K562 (cell line): Measurements from ENCODE around the gene ALDH8A1.

Source experiments
- CBFA2T2 ChIP-seq: fragments of 450-650 bp; conservative IDR thresholded peaks from 2 replicates; pipeline ENCODE4 v1.6.1; 2017; ENCODE audit warnings: mild to moderate bottlenecking
- CBX3 ChIP-seq, 2 experiments: IDR thresholded peaks; 1 replicate in 1 of 2; 2 replicates in 1 of 2; pipeline ENCODE4 v1.6.1; 2012; ENCODE audit warnings: inconsistent platforms in 2 of 2, low read length in 2 of 2, borderline replicate concordance in 1 of 2, control low read depth in 1 of 2
- CEBPG ChIP-seq, 3 experiments: fragments of 200-800 bp in 1 of 3; sonication (Bioruptor generic) in 1 of 3; sonication (generic) in 1 of 3; formaldehyde crosslinking in 1 of 3; IDR thresholded peaks in 2 of 3; conservative IDR thresholded peaks in 1 of 3; 2 replicates each; pipeline versions ENCODE4 v1.6.1 to v1.8.0; 2016 to 2022; ENCODE audit warnings: missing compliant biosample characterization in 2 of 3, missing genetic modification characterization in 2 of 3, mild to moderate bottlenecking in 1 of 3, missing genetic modification reagents in 1 of 3
- HMG20B ChIP-seq: fragments of 250-450 bp; sonication (Bioruptor Pico); IDR thresholded peaks from 2 replicates; pipeline ENCODE4 v1.5.0; 2021; ENCODE audit warnings: mild to moderate bottlenecking
- MXI1 ChIP-seq: IDR thresholded peaks from 2 replicates; pipeline ENCODE4 v1.6.1; 2011; ENCODE audit warnings: low read depth, mild to moderate bottlenecking, improper control_type of control experiment, low read length
- NFATC3 ChIP-seq: fragments of 450-650 bp; IDR thresholded peaks from 2 replicates; pipeline ENCODE4 v1.6.1; 2017; ENCODE audit warnings: mild to moderate bottlenecking
- SAP30 ChIP-seq: fragments of 200-600 bp; sonication (generic); IDR thresholded peaks from 2 replicates; pipeline ENCODE4 v1.6.1; 2012; ENCODE audit warnings: borderline replicate concordance, low read depth, mild to moderate bottlenecking, moderate library complexity, low read length, control low read depth, inconsistent platforms; ENCODE audit not compliant: insufficient read depth, poor library complexity, severe bottlenecking
- YBX1 ChIP-seq: fragments of 450-650 bp; IDR thresholded peaks from 2 replicates; pipeline ENCODE4 v1.7.1; 2016; ENCODE audit warnings: mild to moderate bottlenecking
- ZC3H11A ChIP-seq: IDR thresholded peaks from 2 replicates; pipeline ENCODE4 v1.6.1; 2012; ENCODE audit warnings: low read depth, low read length, improper control_type of control experiment
- ZC3H4 ChIP-seq: sonication (generic); formaldehyde crosslinking; IDR thresholded peaks from 2 replicates; pipeline ENCODE4 v1.9.0; 2021; ENCODE audit warnings: missing genetic modification reagents, borderline replicate concordance
- ZFPM2 ChIP-seq: fragments of 250-450 bp; sonication (Bioruptor Pico); IDR thresholded peaks from 2 replicates; pipeline ENCODE4 v1.5.1; 2022; ENCODE audit warnings: mild to moderate bottlenecking
- ZNF133 ChIP-seq: fragments of 250-450 bp; sonication (Bioruptor Pico); IDR thresholded peaks from 2 replicates; pipeline ENCODE4 v1.4.0; 2020; ENCODE audit warnings: mild to moderate bottlenecking
- TF ChIP-seq, protein P1 (sequence below), 2 experiments: fragments of 150-350 bp in 1 of 2; IDR thresholded peaks; 2 replicates each; pipeline ENCODE4 v1.6.1; 2012 to 2016; ENCODE audit warnings: low read depth in 2 of 2, low read length in 2 of 2, mild to moderate bottlenecking in 1 of 2, moderate library complexity in 1 of 2
- TF ChIP-seq, protein P2 (sequence below), 3 experiments: IDR thresholded peaks in 2 of 3; conservative IDR thresholded peaks in 1 of 3; 2 replicates each; pipeline ENCODE4 v1.5.1; 2011 to 2012; ENCODE audit warnings: low read length in 3 of 3, mild to moderate bottlenecking in 3 of 3, control low read depth in 2 of 3, improper control_type of control experiment in 1 of 3, inconsistent platforms in 1 of 3, low read depth in 1 of 3, mixed read lengths in 1 of 3, moderate library complexity in 1 of 3; ENCODE audit not compliant: insufficient read depth in 2 of 3

DNA sequence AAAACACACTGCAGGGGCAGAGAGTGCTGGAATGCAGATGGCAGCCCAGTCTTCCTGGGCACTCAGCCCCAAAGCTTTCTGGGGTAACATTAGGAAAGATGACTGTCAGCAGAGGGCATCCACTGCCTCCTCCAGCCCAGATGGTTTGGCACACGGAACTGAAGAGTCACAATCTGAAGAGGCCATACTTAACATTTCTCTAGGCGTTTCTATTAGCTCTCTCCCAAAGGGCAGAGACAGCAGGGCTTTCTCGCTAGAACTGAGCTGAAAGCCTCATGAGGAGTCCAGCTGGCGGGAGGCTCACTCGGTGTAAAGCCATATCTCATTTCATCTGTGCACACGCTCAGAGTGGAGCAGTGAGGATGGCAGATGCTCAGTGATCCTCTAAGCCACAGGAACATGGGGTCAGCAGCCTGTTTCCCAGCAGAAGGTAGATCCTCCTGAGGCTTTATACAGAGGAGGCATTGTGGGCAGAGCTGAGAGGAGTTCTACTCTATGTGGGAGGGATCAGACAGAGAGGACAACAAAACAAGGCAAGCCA, 28.1 kb downstream of the ALDH8A1 start:
- TF ChIP-seq, protein P1, sequence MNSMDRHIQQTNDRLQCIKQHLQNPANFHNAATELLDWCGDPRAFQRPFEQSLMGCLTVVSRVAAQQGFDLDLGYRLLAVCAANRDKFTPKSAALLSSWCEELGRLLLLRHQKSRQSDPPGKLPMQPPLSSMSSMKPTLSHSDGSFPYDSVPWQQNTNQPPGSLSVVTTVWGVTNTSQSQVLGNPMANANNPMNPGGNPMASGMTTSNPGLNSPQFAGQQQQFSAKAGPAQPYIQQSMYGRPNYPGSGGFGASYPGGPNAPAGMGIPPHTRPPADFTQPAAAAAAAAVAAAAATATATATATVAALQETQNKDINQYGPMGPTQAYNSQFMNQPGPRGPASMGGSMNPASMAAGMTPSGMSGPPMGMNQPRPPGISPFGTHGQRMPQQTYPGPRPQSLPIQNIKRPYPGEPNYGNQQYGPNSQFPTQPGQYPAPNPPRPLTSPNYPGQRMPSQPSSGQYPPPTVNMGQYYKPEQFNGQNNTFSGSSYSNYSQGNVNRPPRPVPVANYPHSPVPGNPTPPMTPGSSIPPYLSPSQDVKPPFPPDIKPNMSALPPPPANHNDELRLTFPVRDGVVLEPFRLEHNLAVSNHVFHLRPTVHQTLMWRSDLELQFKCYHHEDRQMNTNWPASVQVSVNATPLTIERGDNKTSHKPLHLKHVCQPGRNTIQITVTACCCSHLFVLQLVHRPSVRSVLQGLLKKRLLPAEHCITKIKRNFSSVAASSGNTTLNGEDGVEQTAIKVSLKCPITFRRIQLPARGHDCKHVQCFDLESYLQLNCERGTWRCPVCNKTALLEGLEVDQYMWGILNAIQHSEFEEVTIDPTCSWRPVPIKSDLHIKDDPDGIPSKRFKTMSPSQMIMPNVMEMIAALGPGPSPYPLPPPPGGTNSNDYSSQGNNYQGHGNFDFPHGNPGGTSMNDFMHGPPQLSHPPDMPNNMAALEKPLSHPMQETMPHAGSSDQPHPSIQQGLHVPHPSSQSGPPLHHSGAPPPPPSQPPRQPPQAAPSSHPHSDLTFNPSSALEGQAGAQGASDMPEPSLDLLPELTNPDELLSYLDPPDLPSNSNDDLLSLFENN (IDR thresholded peaks at IDR 0.05; ENCODE audit: low read depth in 2 of 2, low read length in 2 of 2), result no peak
- no peak for TF ChIP-seq MXI1
- TF ChIP-seq CBFA2T2, result no peak
- no peak for TF ChIP-seq CBX3 (IDR thresholded peaks at IDR 0.05; ENCODE audit: borderline replicate concordance in 1 of 2, low read length in 2 of 2)
- no peak for TF ChIP-seq SAP30
- TF ChIP-seq ZFPM2 (CRISPR knock-in tag), result no peak
- TF ChIP-seq YBX1, result no peak
- TF ChIP-seq ZC3H11A, result no peak
- TF ChIP-seq, protein P2, sequence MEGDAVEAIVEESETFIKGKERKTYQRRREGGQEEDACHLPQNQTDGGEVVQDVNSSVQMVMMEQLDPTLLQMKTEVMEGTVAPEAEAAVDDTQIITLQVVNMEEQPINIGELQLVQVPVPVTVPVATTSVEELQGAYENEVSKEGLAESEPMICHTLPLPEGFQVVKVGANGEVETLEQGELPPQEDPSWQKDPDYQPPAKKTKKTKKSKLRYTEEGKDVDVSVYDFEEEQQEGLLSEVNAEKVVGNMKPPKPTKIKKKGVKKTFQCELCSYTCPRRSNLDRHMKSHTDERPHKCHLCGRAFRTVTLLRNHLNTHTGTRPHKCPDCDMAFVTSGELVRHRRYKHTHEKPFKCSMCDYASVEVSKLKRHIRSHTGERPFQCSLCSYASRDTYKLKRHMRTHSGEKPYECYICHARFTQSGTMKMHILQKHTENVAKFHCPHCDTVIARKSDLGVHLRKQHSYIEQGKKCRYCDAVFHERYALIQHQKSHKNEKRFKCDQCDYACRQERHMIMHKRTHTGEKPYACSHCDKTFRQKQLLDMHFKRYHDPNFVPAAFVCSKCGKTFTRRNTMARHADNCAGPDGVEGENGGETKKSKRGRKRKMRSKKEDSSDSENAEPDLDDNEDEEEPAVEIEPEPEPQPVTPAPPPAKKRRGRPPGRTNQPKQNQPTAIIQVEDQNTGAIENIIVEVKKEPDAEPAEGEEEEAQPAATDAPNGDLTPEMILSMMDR (IDR thresholded peaks at IDR 0.05 in 2 of 3, conservative IDR thresholded peaks at IDR 0.05 in 1 of 3; ENCODE audit: insufficient read depth in 2 of 3, low read depth in 1 of 3, low read length in 3 of 3), result no peak
- no peak for TF ChIP-seq HMG20B (CRISPR knock-in tag)
- no peak for TF ChIP-seq CEBPG (CRISPR knock-in tag; IDR thresholded peaks at IDR 0.05)
- TF ChIP-seq CEBPG (tag; conservative IDR thresholded peaks at IDR 0.05 in 1 of 2, IDR thresholded peaks at IDR 0.05 in 1 of 2), result no peak
- TF ChIP-seq NFATC3, result no peak
- TF ChIP-seq ZNF133 (CRISPR knock-in tag), result no peak
- no peak for TF ChIP-seq ZC3H4 (CRISPR knock-in tag)
